ENCODE results near the gene INTS14.

INTS14 gene

DNA sequence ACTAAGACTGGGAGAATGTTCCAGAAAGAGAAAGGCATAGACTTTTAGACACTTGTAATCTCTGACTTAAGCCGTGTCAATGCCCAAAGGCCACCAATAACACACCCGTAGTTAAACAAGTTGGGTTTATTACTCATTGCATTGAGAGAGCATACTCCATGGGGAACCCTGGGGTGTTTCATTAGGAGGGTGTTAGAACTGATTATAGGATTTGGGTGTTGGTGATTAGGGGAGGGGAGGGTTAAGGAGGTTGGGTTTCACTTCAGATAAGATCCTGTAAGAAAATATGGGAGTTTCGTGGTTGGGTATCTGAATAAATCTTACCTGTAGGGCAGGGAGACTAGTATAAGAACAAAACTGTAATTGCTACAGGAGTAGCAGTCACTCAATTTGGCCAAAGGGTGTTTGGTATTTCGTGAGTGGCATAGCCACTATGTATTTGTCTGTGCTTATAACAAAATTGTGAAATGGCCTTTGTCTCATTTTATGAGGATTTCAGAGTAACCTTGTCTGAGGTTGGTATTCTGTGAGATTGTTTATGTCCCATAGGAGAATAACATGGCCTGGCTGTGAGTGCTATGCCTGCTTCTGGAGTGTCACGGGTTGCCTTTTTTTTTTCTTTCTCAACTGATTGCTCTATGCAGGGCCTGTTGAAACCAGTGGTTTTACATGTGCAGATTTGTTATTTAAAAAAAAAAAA is 77.7 kb downstream of the INTS14 start:
- no peak for DNase-seq (ENCODE audit: low read depth in 1 of 2, low spot score in 1 of 2)

DNA sequence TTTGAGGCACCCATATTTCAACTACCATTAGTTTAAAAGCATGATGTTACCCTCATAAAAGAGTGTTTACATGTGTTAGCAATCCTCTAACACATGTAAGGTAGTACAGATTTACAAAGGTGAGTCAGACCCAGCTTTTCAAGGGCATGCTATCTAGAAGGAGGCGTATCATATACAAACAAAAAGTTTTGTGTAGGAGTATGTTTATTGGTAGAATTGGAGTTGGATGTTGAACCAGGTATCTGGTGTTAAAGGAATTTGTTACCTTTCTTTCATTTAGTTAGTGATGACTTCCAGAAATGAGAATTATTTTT is 78.2 kb downstream of the INTS14 start:
- DNase-seq (ENCODE audit: low read depth in 1 of 2, low spot score in 1 of 2): no peak

DNA sequence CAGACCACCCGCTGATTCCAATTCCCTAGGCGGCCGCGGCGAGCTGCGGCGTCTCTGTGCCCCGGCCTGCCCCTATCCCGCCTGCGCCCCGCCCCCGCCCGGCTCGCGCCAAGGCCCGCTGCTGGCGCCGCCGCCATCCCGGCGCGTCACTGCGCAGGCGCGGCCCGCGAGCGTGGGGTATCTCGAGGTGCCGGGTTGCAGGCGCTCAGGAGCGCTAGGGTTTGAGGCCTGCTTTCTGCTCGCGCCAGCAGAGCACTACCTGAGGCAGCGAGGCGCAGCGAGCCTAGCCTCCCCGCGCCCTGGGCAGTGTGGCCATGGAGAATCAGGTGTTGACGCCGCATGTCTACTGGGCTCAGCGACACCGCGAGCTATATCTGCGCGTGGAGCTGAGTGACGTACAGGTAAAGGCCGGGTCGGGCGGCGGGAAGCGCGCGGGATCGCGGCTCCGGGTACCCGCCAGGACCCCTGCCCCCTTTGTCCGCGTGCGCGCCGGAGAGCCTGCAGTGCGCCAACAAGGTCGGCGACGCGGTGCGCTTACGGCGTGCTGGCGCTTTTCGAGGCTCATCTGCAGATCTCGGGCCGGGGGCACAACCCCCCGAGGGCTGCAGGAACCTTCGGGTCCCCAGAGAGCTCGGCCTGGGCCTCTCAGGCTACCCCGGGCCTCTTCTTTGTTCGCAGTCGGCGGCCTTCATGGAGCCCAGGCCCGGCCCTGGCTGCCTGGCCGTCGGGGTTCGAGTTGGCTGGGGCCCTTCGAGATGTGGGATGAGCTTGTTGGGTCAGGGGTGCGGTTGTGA is 80.4 kb downstream of the INTS14 start, which contains the start of gene HACD3:
Gene HACD3, plus strand, starts transcription at position 146 of the 794 bp plus-strand sequence. Its CDS starts 169 bp downstream, at position 315.
- DNase-seq (ENCODE audit: low read depth in 1 of 2, low spot score in 1 of 2): peak; percentile 76 to 86

GRCh38 chr15:65529762-65530317 is 81.1 kb downstream of the INTS14 start:
- no peak for DNase-seq (ENCODE audit: low read depth in 1 of 2, low spot score in 1 of 2)
